Activated B cell treated with CpG ODN at 0.5 μM for 24 hours (primary cell): ENCODE data around the gene ANKH. TPM values are rescaled to one million over a fixed set of nuclear protein-coding genes. Genes with fewer than 3 reads are reported as not detected.

Source experiments
- ATAC-seq: fragments of 200-7000 bp; cut with Tn5 transposase; one replicate; pipeline ENCODE4 v1.10.0; 2021; ENCODE audit warnings: low read depth, mild to moderate bottlenecking, moderate library complexity
- CTCF ChIA-PET: fragments of 350-600 bp; sonication (Branson Sonifier 250); formaldehyde crosslinking; loops from one replicate; lab custom pipeline; 2021; ENCODE audit warnings: antibody characterized with exemption; lab: Charles Lee
- POLR2A ChIA-PET: fragments of 350-600 bp; sonication (Branson Sonifier 250); formaldehyde crosslinking; loops from one replicate; lab custom pipeline; 2021; ENCODE audit warnings: antibody characterized with exemption; lab: Charles Lee
- DNase-seq: peaks from one replicate; pipeline ENCODE4 v3.0.0; 2022
- H3K27ac Mint-ChIP-seq: one replicate; pipeline ENCODE4 v1.8.0; 2020; ENCODE audit warnings: mixed read lengths
- H3K27me3 Mint-ChIP-seq: one replicate; pipeline ENCODE4 v1.8.0; 2021; ENCODE audit warnings: mixed read lengths
- H3K36me3 Mint-ChIP-seq: one replicate; pipeline ENCODE4 v1.8.0; 2021; ENCODE audit warnings: low read depth, mixed read lengths
- H3K4me1 Mint-ChIP-seq: one replicate; pipeline ENCODE4 v1.8.0; 2021; ENCODE audit warnings: mixed read lengths
- H3K4me3 Mint-ChIP-seq: one replicate; pipeline ENCODE4 v1.8.0; 2020; ENCODE audit warnings: mild to moderate bottlenecking, mixed read lengths
- H3K9me3 Mint-ChIP-seq: one replicate; pipeline ENCODE4 v1.8.0; 2020; ENCODE audit warnings: mixed read lengths
- CTCF ChIP-seq: fragments of 200-600 bp; IDR thresholded peaks from one replicate; pipeline ENCODE4 v1.8.0; 2022; ENCODE audit warnings: antibody characterized with exemption, mild to moderate bottlenecking
- intact Hi-C: fragments of 100-400 bp; cut with micrococcal nuclease; formaldehyde crosslinking; loops from one replicate; pipeline ENCODE4 v1.15.1; 2024
- total RNA-seq: library from RNA; stranded (reverse); gene quantifications from 2 replicates; pipeline ENCODE4 v1.2.3, GENCODE V29; 2022

Gene ANKH
- total RNA-seq, 1 donor from 2014 or later = 43.3 TPM

- CTCF ChIA-PET = interaction anchor here (1.4 kb wide), 1 partner anchor 54 kb away, joined by 3 read pairs; no protein-coding TSS in a partner anchor
- no peak overlapping the region for H3K4me3 Mint-ChIP-seq
- H3K9me3 Mint-ChIP-seq = no peaks in the 10 kb centered on the region
- H3K27me3 Mint-ChIP-seq = no peaks in the 10 kb centered on the region
- H3K27ac Mint-ChIP-seq = no peak overlapping the region
- intact Hi-C loops = no loop called here
- TF ChIP-seq CTCF = no peak
- ATAC-seq (no peak), DNase-seq (no peak)
- POLR2A ChIA-PET = no interaction called here
- peaks cover 17% of the 10 kb centered on the region for H3K36me3 Mint-ChIP-seq
- H3K4me1 Mint-ChIP-seq = peaks cover 4% of the 10 kb centered on the region
Measured at GRCh38 chr5:14781106-14781505, 90.5 kb downstream of the ANKH start.

- DNase-seq (no peak), ATAC-seq (no peak)
- peaks cover 22% of the 10 kb centered on the region for H3K36me3 Mint-ChIP-seq
- H3K4me1 Mint-ChIP-seq = peaks cover 3% of the 10 kb centered on the region
- no peaks in the 10 kb centered on the region for H3K27me3 Mint-ChIP-seq
- intact Hi-C loops = no loop called here
- no peak for TF ChIP-seq CTCF
- no peaks in the 10 kb centered on the region for H3K9me3 Mint-ChIP-seq
- CTCF ChIA-PET = no interaction called here
- POLR2A ChIA-PET = interaction anchor here (0.7 kb wide), 1 partner anchor 171 kb away, joined by 4 read pairs; no protein-coding TSS in a partner anchor
- H3K4me3 Mint-ChIP-seq = no peak overlapping the region
- no peak overlapping the region for H3K27ac Mint-ChIP-seq
Measured at GRCh38 chr5:14779975-14780374, 91.6 kb downstream of the ANKH start.

GRCh38 chr5:14778792-14779070, 92.8 kb downstream of the ANKH start:
- no peaks in the 10 kb centered on the region for H3K9me3 Mint-ChIP-seq
- intact Hi-C loops = no loop called here
- no peak overlapping the region for H3K4me3 Mint-ChIP-seq
- ATAC-seq = no peak
- H3K27me3 Mint-ChIP-seq = no peaks in the 10 kb centered on the region
- no peak for TF ChIP-seq CTCF
- ChIA-PET CTCF (no interaction called here), POLR2A (no interaction called here)
- no peak overlapping the region for H3K27ac Mint-ChIP-seq
- no peak for DNase-seq
- peaks cover 3% of the 10 kb centered on the region for H3K4me1 Mint-ChIP-seq
- peaks cover 22% of the 10 kb centered on the region for H3K36me3 Mint-ChIP-seq

- no peak for ATAC-seq
- Mint-ChIP-seq H3K4me3 (no peak overlapping the region), H3K27me3 (no peaks in the 10 kb centered on the region), H3K36me3 (peaks cover 22% of the 10 kb centered on the region), H3K4me1 (peaks cover 3% of the 10 kb centered on the region), H3K27ac (no peak overlapping the region), H3K9me3 (no peaks in the 10 kb centered on the region)
- CTCF ChIA-PET = no interaction called here
- DNase-seq = no peak
- TF ChIP-seq CTCF = no peak
- POLR2A ChIA-PET = no interaction called here
- intact Hi-C loops = no loop called here
Measured at GRCh38 chr5:14777932-14778791, 93.4 kb downstream of the ANKH start.

- Mint-ChIP-seq H3K27me3 (no peaks in the 10 kb centered on the region), H3K4me3 (no peak overlapping the region), H3K4me1 (peaks cover 3% of the 10 kb centered on the region), H3K27ac (no peak overlapping the region), H3K9me3 (no peaks in the 10 kb centered on the region), H3K36me3 (peaks cover 22% of the 10 kb centered on the region)
- intact Hi-C loops = no loop called here
- no peak for ATAC-seq
- ChIA-PET CTCF (no interaction called here), POLR2A (interaction anchor here (0.6 kb wide), 1 partner anchor 34 kb away, joined by 4 read pairs; no protein-coding TSS in a partner anchor)
- no peak for TF ChIP-seq CTCF
- DNase-seq = no peak
Measured at GRCh38 chr5:14777187-14777586, 94.4 kb downstream of the ANKH start.
